Heart right ventricle (tissue), 16 donors: ENCODE measurements around the gene FYTTD1. TPM values are rescaled to one million over a fixed set of nuclear protein-coding genes. Genes with fewer than 3 reads are reported as not detected.
"Not testable (repeated sequence)": the region's sequence is repeated elsewhere in the genome, so short reads cannot be mapped to it uniquely, and the experiment has no call there.

Experiments
- ATAC-seq, 8 donors: fragments of 200-7000 bp; cut with Tn5 transposase; one replicate each; pipeline ENCODE4 v1.9.1; 2020; ENCODE audit warnings: mild to moderate bottlenecking in 8 of 8, moderate library complexity in 8 of 8, moderate number of reproducible peaks in 1 of 8
- DNase-seq, 2 donors: peaks; one replicate each; pipeline ENCODE4 v3.0.0-alpha.2; 2020
- H3K27ac ChIP-seq, 10 donors: fragments of 200-600 bp; sonication (generic) in 2 of 10; one replicate each; pipeline versions ENCODE4 v1.5.0 to v1.8.0; 2020 to 2022; ENCODE audit warnings: mild to moderate bottlenecking in 3 of 10
- H3K27me3 ChIP-seq, 7 donors: fragments of 200-600 bp; one replicate each; pipeline ENCODE4 v1.8.0; 2021 to 2022; ENCODE audit warnings: mild to moderate bottlenecking in 2 of 7
- H3K36me3 ChIP-seq, 9 donors: fragments of 200-600 bp; sonication (generic) in 1 of 9; one replicate each; pipeline versions ENCODE4 v1.5.0 to v1.8.0; 2020 to 2022; ENCODE audit warnings: mild to moderate bottlenecking in 2 of 9
- H3K4me1 ChIP-seq, 9 donors: fragments of 200-600 bp; sonication (generic) in 1 of 9; one replicate each; pipeline versions ENCODE4 v1.5.0 to v1.8.0; 2020 to 2022; ENCODE audit warnings: mild to moderate bottlenecking in 4 of 9
- H3K4me3 ChIP-seq, 10 donors: fragments of 200-600 bp; sonication (generic) in 2 of 10; one replicate each; pipeline versions ENCODE4 v1.5.0 to v1.8.0; 2020 to 2022; ENCODE audit warnings: mild to moderate bottlenecking in 7 of 10, moderate library complexity in 2 of 10
- H3K9me3 ChIP-seq, 11 donors: fragments of 200-600 bp in 10 of 11; sonication (generic) in 2 of 11; one replicate each; pipeline versions ENCODE4 v1.5.0 to v1.8.0; 2013 to 2022; ENCODE audit warnings: mild to moderate bottlenecking in 2 of 11, control low read depth in 1 of 11, moderate library complexity in 1 of 11
- WGBS, 2 donors: extraction: QIAGEN DNeasy Blood & Tissue Kit; methylation state at CpG; one replicate each; pipeline ENCODE4 v1.1.7; 2013; ENCODE audit warnings: inconsistent platforms in 1 of 2; 5-methylcytosine and 5-hydroxymethylcytosine counted together
- intact Hi-C, 10 donors: fragments of 100-400 bp; cut with DNase I; formaldehyde crosslinking; loops; one replicate each; pipeline versions ENCODE4 v1.11.1 to v1.14.2; 2022
- polyA plus RNA-seq, 2 donors: library from polyadenylated mRNA; stranded (reverse); fragments of 200-250 nt; gene quantifications; one replicate each; pipeline ENCODE4 v1.2.3, GENCODE V29; 2013
- total RNA-seq, 10 donors: library from RNA; stranded (reverse); fragmentation: NEBNext Ultra II Directional in 3 of 10; extraction: Animal tissue kit (Norgen Biotek cat#: 25700) in 3 of 10; gene quantifications; one replicate each; pipeline versions ENCODE4 v1.2.1 to v1.2.4, GENCODE V29; 2021 to 2023
- TF ChIP-seq, protein P1 (sequence below), 9 donors: fragments of 200-600 bp; sonication (generic) in 2 of 9; IDR thresholded peaks; one replicate each; pipeline versions ENCODE4 v1.5.0 to v1.8.0; 2021 to 2022; ENCODE audit warnings: antibody characterized with exemption in 9 of 9, mild to moderate bottlenecking in 5 of 9, moderate library complexity in 1 of 9
- donor health status: Arrhythmogenic right ventricular cardiomyopathy.
- donor health status: ischemic (EF 13 %, LVEDD 7.1; RV severe dilation, severe dysfunction).
- donor health status: healthy with polysubstance abuse.
- donor health status: DM: no; HTN: yes; CAD: no.
- donor health status: DM: no; HTN: no; CAD: no.
- donor health status: ischemic (EF 25% LVEDD 6.9; RV normal size, moderate dysfunction).
- donor health status: ischemic (EF 25% LVEDD 5.7; RV mildly dilated, moderate dysfunction).
- donor health status: healthy.
- donor health status: DM: yes; HTN: yes; CAD: no.
- donor health status: Ischemic cardiomyopathy.
- donor health status: ischemic (EF 35%, LVEDD 5.7; RV mildly dilated, moderate dysfunction).
- donor health status: nonischemic (EF 11% LVEDD 7.7; RV severe dilation, severe dysfunction).
- donor health status: DM: yes; HTN: yes; CAD: no.
- donor health status: PGD.
- donor health status: ischemic (EF 29% LVEDD 5.4; RV normal size, mild dysfunction).
- donor health status: nonischemic (EF 23%, LVEDD 6.1; RV moderate dilation, normal function).

Gene FYTTD1
- total and polyA plus RNA-seq, 12 donors: 16.5 to 111 (median 77.9) TPM

- intact Hi-C loops: loop anchor here in 2 of 10 donors (5.0 kb wide), 2 partner anchors 33 to 38 kb away; partner anchors contain the start of gene FYTTD1 (in 1 of the 2)
- DNase-seq (no peak), ATAC-seq (no peak)
- Histone ChIP-seq H3K27ac (peak overlapping the region in 9 of 10 donors; percentile 85 to 97 (median 91)), H3K4me3 (no peak overlapping the region), H3K4me1 (peaks cover 2 to 47% (median 20%) of the 10 kb centered on the region in 9 donors), H3K36me3 (peaks cover 0 to 40% (median 0%) of the 10 kb centered on the region in 9 donors), H3K9me3 (no peaks in the 10 kb centered on the region), H3K27me3 (no peaks in the 10 kb centered on the region)
- 95 to 96% methylated on average over 4 of the region's 4 CpGs for WGBS, 2 donors
- TF ChIP-seq, protein P1, sequence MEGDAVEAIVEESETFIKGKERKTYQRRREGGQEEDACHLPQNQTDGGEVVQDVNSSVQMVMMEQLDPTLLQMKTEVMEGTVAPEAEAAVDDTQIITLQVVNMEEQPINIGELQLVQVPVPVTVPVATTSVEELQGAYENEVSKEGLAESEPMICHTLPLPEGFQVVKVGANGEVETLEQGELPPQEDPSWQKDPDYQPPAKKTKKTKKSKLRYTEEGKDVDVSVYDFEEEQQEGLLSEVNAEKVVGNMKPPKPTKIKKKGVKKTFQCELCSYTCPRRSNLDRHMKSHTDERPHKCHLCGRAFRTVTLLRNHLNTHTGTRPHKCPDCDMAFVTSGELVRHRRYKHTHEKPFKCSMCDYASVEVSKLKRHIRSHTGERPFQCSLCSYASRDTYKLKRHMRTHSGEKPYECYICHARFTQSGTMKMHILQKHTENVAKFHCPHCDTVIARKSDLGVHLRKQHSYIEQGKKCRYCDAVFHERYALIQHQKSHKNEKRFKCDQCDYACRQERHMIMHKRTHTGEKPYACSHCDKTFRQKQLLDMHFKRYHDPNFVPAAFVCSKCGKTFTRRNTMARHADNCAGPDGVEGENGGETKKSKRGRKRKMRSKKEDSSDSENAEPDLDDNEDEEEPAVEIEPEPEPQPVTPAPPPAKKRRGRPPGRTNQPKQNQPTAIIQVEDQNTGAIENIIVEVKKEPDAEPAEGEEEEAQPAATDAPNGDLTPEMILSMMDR (IDR thresholded peaks at IDR 0.05): no peak
These were observed 35.4 kb upstream of the FYTTD1 start for GRCh38 chr3:197714251-197714650.

DNA sequence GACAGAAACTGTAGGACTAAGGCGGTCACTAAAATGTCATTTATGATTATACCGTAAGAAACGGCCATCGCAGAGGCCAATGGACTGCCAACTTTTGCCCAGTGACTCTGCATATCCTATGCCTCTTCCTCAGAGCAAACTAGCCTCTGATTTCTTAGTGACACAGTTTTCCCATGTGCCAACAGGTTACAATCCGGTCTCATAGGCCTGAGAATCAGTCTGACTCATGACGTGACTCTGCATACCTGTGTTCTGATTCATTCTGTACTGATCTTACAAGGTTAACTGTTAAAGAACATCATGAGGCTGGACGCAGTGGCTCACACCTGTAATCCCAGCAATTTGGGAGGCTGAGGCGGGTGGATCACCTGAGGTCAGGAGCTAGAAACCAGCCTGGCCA is 30.8 kb upstream of the FYTTD1 start:
- intact Hi-C loops: no loop called here

GRCh38 chr3:197720694-197721093 is 29.0 kb upstream of the FYTTD1 start:
- H3K9me3 ChIP-seq: peaks cover 0 to 17% (median 10%) of the 10 kb centered on the region in 11 donors
- DNase-seq: no peak
- intact Hi-C loops: no loop called here
- no peak overlapping the region for H3K27ac ChIP-seq
- H3K36me3 ChIP-seq: peaks cover 0 to 24% (median 0%) of the 10 kb centered on the region in 9 donors
- no peak overlapping the region for H3K4me3 ChIP-seq
- no peak for ATAC-seq
- no peaks in the 10 kb centered on the region for H3K27me3 ChIP-seq
- WGBS, 2 donors: 92 to 97% methylated on average over 10 of the region's 10 CpGs
- H3K4me1 ChIP-seq: peaks cover 0 to 16% (median 0%) of the 10 kb centered on the region in 9 donors
- TF ChIP-seq, protein P1 (IDR thresholded peaks at IDR 0.05): no peak

More for the DNA sequence above, 30.8 kb upstream of the FYTTD1 start:
- TF ChIP-seq, protein P1 (IDR thresholded peaks at IDR 0.05): no peak
- peak in 2 of 8 donors; percentile 53 to 66 for ATAC-seq
- Histone ChIP-seq H3K4me3 (no peak overlapping the region), H3K9me3 (peaks cover 0 to 17% (median 10%) of the 10 kb centered on the region in 11 donors), H3K4me1 (peaks cover 0 to 26% (median 5%) of the 10 kb centered on the region in 9 donors), H3K27ac (peak overlapping the region in 1 of 10 donors; percentile 1), H3K27me3 (no peaks in the 10 kb centered on the region), H3K36me3 (peaks cover 0 to 37% (median 0%) of the 10 kb centered on the region in 9 donors)
- WGBS, 2 donors: 85 to 89% methylated on average over 8 of the region's 8 CpGs
- DNase-seq: no peak

DNA sequence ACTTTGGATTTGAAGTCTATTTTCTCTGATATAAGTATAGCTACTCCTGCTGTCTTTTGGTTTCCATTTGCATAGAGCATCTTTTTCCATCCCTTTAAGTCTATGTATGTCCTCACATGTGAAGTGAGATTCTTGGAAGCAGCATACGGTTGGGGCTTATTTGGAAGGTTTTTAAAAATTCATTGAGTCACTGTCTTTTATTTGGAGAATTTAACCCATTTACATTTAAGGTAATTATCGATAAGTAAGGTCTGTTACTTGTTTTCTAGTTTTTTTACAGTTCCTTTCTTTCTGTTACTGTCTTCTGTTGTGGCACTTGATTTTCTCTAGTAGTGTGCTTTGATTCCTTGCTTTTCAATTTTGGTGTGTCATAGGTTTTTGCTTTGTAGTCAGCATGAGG is 26.9 kb upstream of the FYTTD1 start:
- Histone ChIP-seq H3K9me3 (peaks cover 0 to 17% (median 10%) of the 10 kb centered on the region in 11 donors), H3K4me3 (no peak overlapping the region), H3K36me3 (peaks cover 0 to 7% (median 0%) of the 10 kb centered on the region in 9 donors), H3K27ac (no peak overlapping the region), H3K4me1 (peaks cover 0 to 12% (median 0%) of the 10 kb centered on the region in 9 donors), H3K27me3 (no peaks in the 10 kb centered on the region)
- 95 to 99% methylated on average over 2 of the region's 2 CpGs for WGBS, 2 donors
- intact Hi-C loops: no loop called here
- TF ChIP-seq, protein P1 (IDR thresholded peaks at IDR 0.05): no peak
- ATAC-seq (no peak), DNase-seq (no peak)

DNA sequence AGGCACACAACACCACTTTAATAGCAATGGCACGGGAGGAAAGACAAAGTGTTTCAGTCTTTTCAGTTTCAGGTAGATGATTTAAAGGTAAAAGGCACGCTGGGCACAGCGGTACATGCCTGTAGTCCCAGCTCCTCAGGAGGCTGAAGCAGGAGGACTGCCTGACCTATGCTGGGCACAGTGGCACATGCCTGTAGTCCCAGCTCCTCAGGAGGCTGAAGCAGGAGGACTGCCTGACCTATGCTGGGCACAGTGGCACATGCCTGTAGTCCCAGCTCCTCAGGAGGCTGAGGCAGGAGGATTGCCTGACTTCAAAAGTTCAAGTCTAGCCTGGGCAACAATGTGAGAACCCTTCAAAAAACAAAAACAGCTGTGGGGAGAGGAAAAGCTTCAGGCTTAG is 21.8 kb upstream of the FYTTD1 start:
- H3K36me3 ChIP-seq, DNase-seq, H3K27me3 ChIP-seq, intact Hi-C loops, H3K9me3 ChIP-seq, H3K4me3 ChIP-seq: not testable (repeated sequence)
- WGBS, 2 donors: 93 to 95% methylated on average over 3 of the region's 3 CpGs
- ATAC-seq: peak in 1 of 8 donors; percentile 29
- H3K4me1 ChIP-seq: peaks cover 0 to 25% (median 0%) of the 10 kb centered on the region in 9 donors
- H3K27ac ChIP-seq: peak overlapping the region in 1 of 10 donors; percentile 21
